SK-N-MC (cell line): ENCODE data around the gene ANP32E.
A peak's percentile ranks its signal among the peaks of the same experiment; 100 is the strongest.
"Not testable (repeated sequence)": the region's sequence is repeated elsewhere in the genome, so short reads cannot be mapped to it uniquely, and the experiment has no call there.

ENCODE experiments used
- DNase-seq: peaks from one replicate; pipeline ENCODE4 v3.0.0-alpha.2; 2011; ENCODE audit warnings: low read depth, low spot score
- H3K27ac ChIP-seq: fragments of 200-600 bp; sonication (generic); 2 replicates; pipeline ENCODE4 v1.5.1; 2016; ENCODE audit warnings: mixed run types
- H3K36me3 ChIP-seq: fragments of 200-600 bp; sonication (generic); 2 replicates; pipeline ENCODE4 v1.6.1; 2017; ENCODE audit warnings: antibody characterized with exemption, low read length, mixed read lengths; ENCODE audit not compliant: insufficient read depth
- H3K4me3 ChIP-seq: fragments of 200-600 bp; sonication (generic); 2 replicates; pipeline ENCODE4 v1.5.1; 2016
- H3K9ac ChIP-seq: fragments of 200-600 bp; sonication (generic); 2 replicates; pipeline ENCODE4 v1.8.0; 2017; ENCODE audit warnings: mixed run types, mixed read lengths; ENCODE audit not compliant: insufficient read length
- H3K9me3 ChIP-seq: fragments of 200-600 bp; sonication (generic); 2 replicates; pipeline ENCODE4 v1.6.1; 2017; ENCODE audit warnings: low read depth, mild to moderate bottlenecking, antibody characterized with exemption, low read length, moderate library complexity, mixed read lengths
- EZH2 ChIP-seq: fragments of 200-600 bp; sonication (generic); IDR thresholded peaks from one replicate; pipeline ENCODE4 v1.6.1; 2017; ENCODE audit warnings: antibody characterized with exemption
- FOXP2 ChIP-seq: optimal IDR thresholded peaks from 2 replicates; pipeline ENCODE3; 2011; ENCODE audit warnings: mild to moderate bottlenecking, moderate library complexity; ENCODE audit not compliant: insufficient read depth; ENCODE audit errors: extremely low read length, control extremely low read depth
- POLR2AphosphoS5 ChIP-seq: IDR thresholded peaks from 2 replicates; pipeline ENCODE4 v1.6.1; 2012; ENCODE audit warnings: mild to moderate bottlenecking, low read depth, low read length, borderline replicate concordance

Gene ANP32E

GRCh38 chr1:150227228-150227627 lies 8.7 kb downstream of the ANP32E start:
- no peak overlapping the region for H3K9ac ChIP-seq
- TF ChIP-seq EZH2, result no peak
- no peak for TF ChIP-seq POLR2AphosphoS5
- TF ChIP-seq FOXP2, result no peak
- no peak for DNase-seq
- no peak overlapping the region for H3K4me3 ChIP-seq
- no peaks in the 10 kb centered on the region for H3K9me3 ChIP-seq
- peaks cover 85% of the 10 kb centered on the region for H3K36me3 ChIP-seq
- H3K27ac ChIP-seq, result no peak overlapping the region

- Histone ChIP-seq H3K36me3 (peaks cover 85% of the 10 kb centered on the region), H3K27ac (no peak overlapping the region), H3K9ac (no peak overlapping the region), H3K4me3 (no peak overlapping the region), H3K9me3 (no peaks in the 10 kb centered on the region)
- TF ChIP-seq POLR2AphosphoS5 (no peak), EZH2 (no peak), FOXP2 (no peak)
- no peak for DNase-seq
These were observed 9.4 kb downstream of the ANP32E start for GRCh38 chr1:150226486-150226885.

GRCh38 chr1:150225546-150225945 lies 10.4 kb downstream of the ANP32E start:
- Histone ChIP-seq H3K9me3 (no peaks in the 10 kb centered on the region), H3K9ac (no peak overlapping the region), H3K4me3 (no peak overlapping the region), H3K27ac (no peak overlapping the region), H3K36me3 (peaks cover 81% of the 10 kb centered on the region)
- DNase-seq, result no peak
- TF ChIP-seq POLR2AphosphoS5, result no peak
- no peak for TF ChIP-seq FOXP2

GRCh38 chr1:150224983-150225382 lies 10.9 kb downstream of the ANP32E start:
- no peak for DNase-seq
- Histone ChIP-seq H3K4me3 (no peak overlapping the region), H3K9me3 (no peaks in the 10 kb centered on the region), H3K9ac (no peak overlapping the region), H3K36me3 (peaks cover 81% of the 10 kb centered on the region), H3K27ac (peak overlapping the region; percentile 36; the same call in 1 of the 2 replicates)
- no peak for TF ChIP-seq FOXP2
- no peak for TF ChIP-seq EZH2
- TF ChIP-seq POLR2AphosphoS5, result no peak

GRCh38 chr1:150221552-150221951 lies 14.4 kb downstream of the ANP32E start:
- Histone ChIP-seq H3K36me3 (peaks cover 78% of the 10 kb centered on the region), H3K9me3 (no peaks in the 10 kb centered on the region), H3K9ac (no peak overlapping the region), H3K4me3 (no peak overlapping the region), H3K27ac (peak overlapping the region; percentile 80; the same call in 1 of the 2 replicates)
- no peak for TF ChIP-seq POLR2AphosphoS5
- TF ChIP-seq EZH2, result no peak
- no peak for TF ChIP-seq FOXP2
- peak; percentile 66 for DNase-seq

GRCh38 chr1:150215855-150216254 lies 20.1 kb downstream of the ANP32E start:
- not testable (repeated sequence) for H3K9me3 ChIP-seq, H3K27ac ChIP-seq, H3K9ac ChIP-seq, H3K4me3 ChIP-seq, DNase-seq
- H3K36me3 ChIP-seq, result peaks cover 36% of the 10 kb centered on the region

- not testable (repeated sequence) for H3K9me3 ChIP-seq, DNase-seq
- Histone ChIP-seq H3K9ac (peak overlapping the region; percentile 60), H3K4me3 (peak overlapping the region; percentile 68), H3K36me3 (peaks cover 20% of the 10 kb centered on the region), H3K27ac (peak overlapping the region; percentile 52)
These were observed 21.7 kb downstream of the ANP32E start for GRCh38 chr1:150214099-150214756.

GRCh38 chr1:150213170-150214098 lies 22.5 kb downstream of the ANP32E start:
- Histone ChIP-seq H3K9me3 (no peaks in the 10 kb centered on the region), H3K36me3 (peaks cover 12% of the 10 kb centered on the region), H3K4me3 (peak overlapping the region; percentile 68), H3K9ac (peak overlapping the region; percentile 60), H3K27ac (peak overlapping the region; percentile 52)
- DNase-seq, result peak; percentile 70
- TF ChIP-seq FOXP2, result no peak
- peak; percentile 62; the same call in 1 of the 2 replicates for TF ChIP-seq POLR2AphosphoS5

GRCh38 chr1:150212070-150212469 lies 23.8 kb downstream of the ANP32E start:
- no peak overlapping the region for H3K9ac ChIP-seq
- 0 out of 2 replicates have a peak, but pooled peaks cover under 1% of the 10 kb centered on the region for H3K36me3 ChIP-seq
- DNase-seq, result no peak
- no peak for TF ChIP-seq FOXP2
- no peak for TF ChIP-seq POLR2AphosphoS5
- TF ChIP-seq EZH2, result no peak
- no peaks in the 10 kb centered on the region for H3K9me3 ChIP-seq
- no peak overlapping the region for H3K27ac ChIP-seq
- no peak overlapping the region for H3K4me3 ChIP-seq
